Epithelial cell of umbilical artery (primary cell): ENCODE data around the gene RUNDC1. TPM values are rescaled to one million over a fixed set of nuclear protein-coding genes. Genes with fewer than 3 reads are reported as not detected.

Experiments
- total RNA-seq: library from RNA; depleted of rRNA; stranded (reverse); fragments of >200 nt; gene quantifications from 2 replicates; pipeline ENCODE4 v1.2.3, GENCODE V29; 2014

The RUNDC1 gene
- 8.8 and 12.6 TPM in 2 replicates for total RNA-seq

GRCh38 chr17:42980274-42980765 is at the start of gene RUNDC1:
Gene RUNDC1, plus strand, starts transcription at chr17:42980565. Its CDS starts 12 bp downstream, at chr17:42980577.

GRCh38 chr17:42964161-42964932 is 16.0 kb upstream of the RUNDC1 start, which contains the start of gene AARSD1:
Gene AARSD1, minus strand, starts transcription at chr17:42964454. Its CDS starts 14 bp downstream, at chr17:42964440.

DNA sequence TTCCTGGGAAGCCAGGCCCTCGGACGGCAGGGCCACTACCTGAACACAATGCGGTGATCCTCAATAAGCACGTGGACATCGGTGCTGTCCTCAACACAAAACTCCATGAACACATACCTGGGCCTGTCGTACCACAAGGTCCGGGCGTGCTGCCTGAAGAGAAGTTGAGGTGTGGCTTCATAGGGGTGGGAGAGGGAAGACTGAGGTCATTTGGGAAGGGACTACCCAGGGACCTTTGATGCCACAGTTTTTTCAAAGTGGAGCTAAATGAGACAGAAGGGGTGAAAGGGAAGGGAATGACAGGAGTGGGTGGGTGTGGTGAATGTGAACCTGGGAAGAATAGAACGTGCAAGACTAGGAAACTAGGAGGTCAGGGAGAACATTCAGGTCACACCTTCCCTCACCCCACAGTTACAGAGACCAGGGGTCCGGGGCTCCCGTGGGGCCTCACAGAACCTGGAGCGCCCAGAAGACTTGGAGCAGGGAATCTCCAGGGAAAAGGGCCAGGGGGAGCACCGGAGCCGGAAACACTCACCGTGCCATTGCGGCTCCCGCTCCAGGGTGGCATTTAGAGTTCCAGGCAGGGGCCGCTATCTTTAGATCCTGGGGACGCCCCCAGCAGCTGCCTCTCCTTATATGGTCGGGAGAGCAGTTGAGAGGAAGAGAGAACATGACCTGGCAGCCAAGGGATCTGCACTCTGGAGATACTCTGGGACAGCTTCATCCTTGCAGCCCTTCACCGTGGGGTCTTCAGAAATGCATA is 673 bp upstream of the RUNDC1 start, which contains the start of gene PTGES3L:
Gene PTGES3L, minus strand, starts transcription at position 570 of the 763 bp plus-strand sequence. Its CDS starts 27 bp downstream, at position 543.

DNA sequence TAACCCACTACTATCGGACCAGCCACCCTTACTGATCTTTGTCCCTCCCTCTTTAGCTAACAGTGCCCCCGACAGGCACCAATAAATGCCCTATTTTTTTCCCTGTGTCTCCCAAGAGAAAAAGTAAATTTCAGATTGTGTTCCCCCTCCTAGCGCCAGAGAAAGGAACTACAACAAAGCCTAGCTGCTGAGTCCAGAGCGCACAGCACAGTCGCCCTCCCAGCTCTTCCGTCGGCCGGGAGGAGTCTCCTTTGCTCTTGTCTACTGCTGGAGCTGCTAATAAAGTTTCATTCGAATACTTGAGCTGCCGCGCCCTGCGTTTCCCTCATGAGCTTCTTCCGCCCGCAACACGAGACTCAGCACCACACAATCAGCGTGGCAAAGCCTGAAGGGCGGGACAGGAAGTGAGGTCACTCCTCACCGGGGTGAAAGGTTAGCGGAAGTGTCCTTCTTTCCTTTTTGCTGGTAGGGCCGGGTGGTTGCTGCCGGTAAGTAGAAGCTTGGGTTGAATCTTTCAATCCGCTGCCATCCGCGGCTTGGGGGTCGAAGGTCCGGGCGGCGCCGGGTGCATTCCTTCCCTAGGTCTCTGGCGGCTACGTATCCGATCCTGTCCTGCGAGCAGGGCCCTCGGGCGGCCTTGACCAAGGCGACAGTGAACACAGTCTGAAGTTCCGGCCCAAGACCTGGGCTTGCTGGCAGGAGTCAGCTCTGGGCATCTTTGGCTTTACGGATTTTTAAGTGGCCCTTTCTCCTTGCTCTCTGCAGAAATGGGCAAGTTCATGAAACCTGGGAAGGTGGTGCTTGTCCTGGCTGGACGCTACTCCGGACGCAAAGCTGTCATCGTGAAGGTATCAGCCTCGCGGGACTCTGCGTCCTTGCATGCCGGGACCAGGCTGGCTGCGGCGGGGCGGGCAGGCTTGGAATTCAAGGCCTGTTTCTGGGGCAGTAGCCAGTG is 17.9 kb downstream of the RUNDC1 start, which contains the start of gene RPL27:
Gene RPL27, plus strand, starts transcription at position 436 of the 955 bp plus-strand sequence. Its CDS starts 332 bp downstream, at position 768.

DNA sequence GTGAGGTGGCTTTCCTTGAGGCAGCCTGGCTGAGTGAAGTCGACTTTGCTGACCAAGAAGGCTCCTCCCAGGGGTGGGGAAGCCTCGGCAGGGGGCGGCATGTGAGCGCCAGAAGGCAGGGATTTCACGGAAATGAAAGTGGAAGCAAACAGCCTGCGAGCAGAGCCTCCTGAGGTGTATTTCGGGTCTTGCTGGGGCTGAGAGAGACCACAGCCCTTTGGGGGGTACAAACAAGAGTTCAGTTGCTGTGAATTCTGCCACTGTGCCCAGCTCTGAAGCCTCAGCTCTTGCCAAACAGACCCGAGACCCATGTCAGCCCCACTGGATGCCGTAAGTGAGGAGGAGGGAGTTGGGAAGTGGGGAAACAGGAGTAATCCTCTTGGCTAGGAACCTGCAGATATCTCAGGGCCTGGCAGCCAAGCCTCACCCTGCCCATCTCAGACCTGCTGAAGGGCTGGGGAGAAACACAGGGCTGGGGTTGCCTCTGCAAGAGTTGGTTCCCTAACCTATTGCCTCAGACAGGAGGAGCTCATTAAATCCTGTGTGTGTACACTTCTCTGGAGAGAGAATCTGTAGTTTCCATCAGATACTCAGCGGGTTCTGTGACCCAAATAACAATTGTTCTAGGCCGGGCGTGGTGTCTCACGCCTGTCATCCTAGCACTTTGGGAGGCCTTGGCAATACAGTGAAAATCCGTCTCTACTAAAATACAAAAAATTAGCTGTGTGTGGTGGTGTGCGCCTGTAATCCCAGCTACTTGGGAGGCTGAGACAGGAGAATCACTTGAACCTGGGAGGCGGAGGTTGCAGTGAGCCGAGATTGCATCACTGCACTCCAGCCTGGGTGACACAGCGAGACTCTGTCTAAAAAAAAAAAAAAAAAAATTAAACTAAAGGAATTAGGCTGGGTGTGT is 26.5 kb downstream of the RUNDC1 start, which contains the start of gene IFI35:
Gene IFI35, plus strand, starts transcription at position 146 of the 913 bp plus-strand sequence. Its CDS starts 164 bp downstream, at position 310.

DNA sequence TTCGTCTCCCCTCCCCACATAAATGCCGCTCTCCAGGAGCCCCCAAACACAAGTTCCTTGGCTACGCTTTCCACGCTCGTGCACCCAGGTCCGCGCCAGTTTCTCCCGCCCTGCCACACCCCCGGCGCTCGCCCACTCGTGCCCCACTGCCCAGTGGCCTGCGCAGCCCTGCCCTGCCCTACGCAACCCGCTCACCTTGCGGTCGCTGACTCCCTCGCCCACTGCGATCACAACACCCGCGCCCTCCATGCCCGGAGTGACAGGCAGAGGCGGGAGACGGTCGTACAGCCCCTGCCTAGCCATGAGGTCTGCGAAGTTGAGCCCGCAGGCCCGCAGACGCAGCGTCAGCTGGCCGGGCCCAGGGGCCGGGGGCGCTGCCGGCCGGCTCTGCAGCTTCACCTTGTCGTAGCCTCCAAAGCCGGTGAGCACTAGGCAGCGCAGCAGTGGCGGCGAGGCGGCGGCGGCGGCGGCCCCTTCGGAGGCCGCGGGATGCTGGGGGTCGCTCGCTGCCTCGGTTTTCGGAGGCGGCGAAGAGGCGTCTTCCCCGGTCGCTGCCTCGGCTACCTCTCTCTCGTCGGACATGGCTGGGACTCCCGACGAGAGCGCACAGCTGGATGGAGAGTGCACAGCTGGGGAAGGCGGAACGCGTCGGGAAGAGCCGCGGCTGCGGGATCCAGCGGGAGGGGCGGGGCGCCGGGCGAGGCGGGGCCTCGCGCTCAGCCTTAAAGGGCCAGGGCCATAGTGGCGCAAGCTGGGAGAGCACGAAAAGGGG is 41.6 kb downstream of the RUNDC1 start, which contains the start of gene VAT1:
Gene VAT1, minus strand, starts transcription at position 645 of the 772 bp plus-strand sequence. Its CDS starts 63 bp downstream, at position 582.

DNA sequence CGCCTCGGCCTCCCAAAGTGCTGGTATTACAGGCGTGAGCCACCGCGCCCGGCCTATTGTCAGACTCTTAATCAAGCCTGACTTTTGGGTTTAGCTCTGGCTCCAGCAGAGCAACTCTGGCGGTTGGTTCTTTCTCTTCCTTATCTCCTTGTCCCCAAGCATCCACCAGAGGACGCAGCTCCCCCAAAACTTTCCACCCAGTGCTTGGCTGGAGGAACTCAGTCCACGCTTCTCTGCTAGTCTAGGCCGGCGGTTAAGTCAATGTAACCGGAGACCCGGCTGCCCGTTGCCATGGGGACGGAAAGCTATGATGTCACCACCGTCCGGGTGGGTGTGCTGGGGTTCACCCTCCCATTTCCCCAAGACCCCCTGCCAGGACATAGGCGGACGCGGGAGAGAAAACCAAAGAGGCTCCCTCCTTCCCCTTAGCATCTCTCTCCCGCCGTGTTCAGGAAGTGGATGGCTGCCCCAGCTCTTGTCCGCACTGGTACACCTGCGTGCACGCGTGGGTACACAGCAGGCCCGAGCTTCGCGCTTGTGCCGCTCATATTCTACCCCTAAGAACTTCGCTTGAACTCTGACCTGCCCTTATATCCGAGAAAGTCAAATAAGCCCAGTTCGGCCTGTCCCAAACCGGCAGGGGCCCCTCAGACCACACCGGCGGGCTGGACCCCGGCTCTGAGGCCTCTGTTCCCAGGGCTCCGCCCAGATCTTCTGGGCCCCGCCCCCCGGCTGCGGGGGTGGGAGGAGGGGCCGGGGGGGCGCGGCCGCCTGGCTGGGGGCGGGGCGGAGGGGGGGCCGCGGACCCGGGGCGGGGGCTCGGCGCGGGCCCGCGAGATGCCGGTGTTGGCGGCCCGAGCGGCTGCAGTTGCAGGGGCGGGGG is 44.3 kb downstream of the RUNDC1 start, which contains the start of gene RND2:
Gene RND2, plus strand, starts transcription at position 825 of the 883 bp plus-strand sequence. CDS start 117 bp downstream, outside the sequence.

Other genes with a start within 250 kb of the RUNDC1 start
- 5.8 and 14.0 TPM in 2 replicates for gene EZH1, start 235.5 kb upstream of the RUNDC1 start, total RNA-seq
- gene RAMP2, start 219.3 kb upstream of the RUNDC1 start, total RNA-seq, result 1.9 and 5.2 TPM in 2 replicates
- 61.4 and 62.2 TPM in 2 replicates for gene VPS25, start 207.1 kb upstream of the RUNDC1 start, total RNA-seq
- gene WNK4, start 200.0 kb upstream of the RUNDC1 start, total RNA-seq, result 0.32 and 0.76 TPM in 2 replicates
- 88.4 and 101 TPM in 2 replicates for gene COA3, start 181.9 kb upstream of the RUNDC1 start, total RNA-seq
- 0.32 TPM in 1 of 2 replicates, not detected in the other for gene CNTD1, start 181.7 kb upstream of the RUNDC1 start, total RNA-seq
- 127 and 198 TPM in 2 replicates for gene BECN1, start 156.3 kb upstream of the RUNDC1 start, total RNA-seq
- gene PSME3, start 147.2 kb upstream of the RUNDC1 start, total RNA-seq, result 91.3 and 127 TPM in 2 replicates
- 0.32 and 0.46 TPM in 2 replicates for gene AOC2, start 136.0 kb upstream of the RUNDC1 start, total RNA-seq
- under 0.01 and 0.15 TPM in 2 replicates for gene AOC3, start 129.4 kb upstream of the RUNDC1 start, total RNA-seq
- gene G6PC1, start 79.8 kb upstream of the RUNDC1 start, total RNA-seq, result not detected in 2 replicates
- gene AARSD1, start 16.1 kb upstream of the RUNDC1 start, total RNA-seq, result 25.7 and 34.2 TPM in 2 replicates
- 0.65 TPM in 1 of 2 replicates, not detected in the other for gene PTGES3L, start 485 bp upstream of the RUNDC1 start, total RNA-seq
- gene RPL27, start 17.9 kb downstream of the RUNDC1 start, total RNA-seq, result 928 and 1,618 TPM in 2 replicates
- gene IFI35, start 26.2 kb downstream of the RUNDC1 start, total RNA-seq, result 15.3 and 91.0 TPM in 2 replicates
- 160 and 194 TPM in 2 replicates for gene VAT1, start 41.8 kb downstream of the RUNDC1 start, total RNA-seq
- gene RND2, start 44.7 kb downstream of the RUNDC1 start, total RNA-seq, result under 0.01 and 0.46 TPM in 2 replicates
- gene BRCA1, start 144.8 kb downstream of the RUNDC1 start, total RNA-seq, result 14.6 and 26.3 TPM in 2 replicates
- 87.1 and 103 TPM in 2 replicates for gene NBR1, start 190.6 kb downstream of the RUNDC1 start, total RNA-seq
- 1.9 and 2.9 TPM in 2 replicates for gene TMEM106A, start 231.3 kb downstream of the RUNDC1 start, total RNA-seq
- gene CCDC200, start 248.1 kb downstream of the RUNDC1 start, total RNA-seq, result not detected in 2 replicates